ENCODE results near the gene ADGRD2. TPM values are rescaled to one million over a fixed set of nuclear protein-coding genes. Genes with fewer than 3 reads are reported as not detected.

Gene ADGRD2
- total RNA-seq, 1 experiment from 2014 or later: not detected

- no peak for DNase-seq (ENCODE audit: low spot score)
Measured at GRCh38 chr9:124498040-124498439, 47.8 kb downstream of the ADGRD2 start.

DNA sequence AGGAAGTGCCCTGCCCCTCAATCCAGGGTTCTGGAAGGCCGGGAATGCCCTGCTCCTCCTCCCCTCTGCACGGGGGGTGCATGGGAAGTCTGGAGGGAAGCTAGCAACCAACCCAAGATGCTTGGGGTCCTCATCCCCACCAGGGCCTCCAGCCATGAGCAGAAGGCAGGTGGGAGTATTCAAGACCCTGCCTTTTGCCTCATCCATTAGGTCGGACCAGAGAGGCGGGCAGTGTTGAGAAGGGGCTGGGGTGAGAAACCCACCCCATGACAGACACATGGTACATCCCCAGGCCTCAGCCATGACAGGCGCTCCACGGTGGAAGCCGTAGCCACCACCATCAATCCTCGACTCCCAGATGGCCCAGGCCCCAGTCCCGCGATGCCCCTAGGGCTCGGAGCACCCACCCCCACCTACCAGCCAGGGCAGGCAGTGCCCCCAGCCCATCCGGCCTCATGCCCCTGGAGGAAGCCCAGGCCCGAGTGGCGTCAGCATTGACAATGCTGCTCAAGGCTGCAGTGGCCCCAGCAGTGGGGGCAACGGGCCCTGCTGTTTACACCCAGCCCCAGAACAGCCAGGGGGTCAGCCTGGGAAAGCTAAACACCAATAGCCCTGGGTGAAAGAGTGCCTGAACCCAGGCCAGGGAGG is 48.4 kb downstream of the ADGRD2 start:
- no peak for DNase-seq (ENCODE audit: low spot score)

DNA sequence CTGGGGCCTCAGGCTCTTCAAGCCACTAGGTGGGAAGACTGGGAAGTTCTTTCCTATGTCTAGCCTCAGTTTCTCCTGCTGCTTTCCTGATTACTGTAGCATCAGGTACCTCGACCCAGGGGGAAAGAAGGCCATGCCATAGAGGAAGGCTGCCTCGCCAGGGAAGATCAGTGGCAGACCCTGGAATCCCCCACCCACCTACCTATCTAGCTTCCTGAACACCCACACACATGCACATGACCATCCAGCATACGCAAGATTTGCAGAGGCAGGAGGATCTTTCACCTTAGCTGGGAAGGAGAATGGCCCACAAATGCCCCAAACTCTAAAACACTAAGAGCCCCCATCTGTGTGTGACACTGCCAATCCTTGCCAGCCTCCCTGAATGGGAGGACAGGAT is 49.0 kb downstream of the ADGRD2 start:
- no peak for DNase-seq (ENCODE audit: low spot score)

GRCh38 chr9:124500028-124500795 is 50.0 kb downstream of the ADGRD2 start:
- no peak for DNase-seq (ENCODE audit: low spot score)

DNA sequence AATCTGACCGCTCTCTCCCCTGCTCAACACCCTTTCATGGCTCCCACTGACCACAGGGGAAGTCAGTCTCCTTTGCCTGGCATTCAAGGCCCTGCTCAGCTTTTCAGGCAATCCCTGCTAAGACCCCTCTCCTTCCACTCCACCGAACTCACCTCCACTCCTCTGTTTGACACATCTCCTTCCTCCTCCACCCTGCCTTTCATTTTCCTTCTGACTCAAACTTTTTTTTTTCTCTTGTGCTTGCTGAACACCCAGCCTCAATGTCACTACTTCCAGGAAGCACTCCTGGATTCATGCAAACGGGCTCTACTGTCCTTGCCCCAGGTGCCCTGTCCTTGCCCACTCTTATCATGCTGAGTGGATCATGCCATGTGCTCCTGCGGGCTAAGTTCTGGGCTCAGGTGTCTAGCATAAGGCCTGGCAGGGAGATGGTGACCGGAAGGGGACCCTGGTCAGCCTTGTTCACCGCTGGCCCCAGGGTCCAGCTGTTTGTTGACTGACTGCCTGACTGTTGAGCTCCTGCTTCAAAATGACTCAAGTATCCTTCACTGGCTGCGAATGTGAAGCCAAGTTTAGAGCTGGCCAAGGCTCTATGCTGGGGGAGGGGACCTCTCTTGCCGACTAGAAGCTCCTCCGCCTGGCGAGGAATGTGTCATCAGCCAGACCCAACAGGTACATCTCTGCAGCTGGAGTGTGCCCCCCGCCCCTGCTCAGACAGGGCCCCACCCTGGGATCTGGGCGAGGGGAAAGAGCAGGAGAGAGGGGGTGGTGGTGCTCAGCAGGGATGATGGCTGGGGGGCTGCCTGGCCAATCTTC is 50.8 kb downstream of the ADGRD2 start:
- DNase-seq (ENCODE audit: low spot score): no peak

DNA sequence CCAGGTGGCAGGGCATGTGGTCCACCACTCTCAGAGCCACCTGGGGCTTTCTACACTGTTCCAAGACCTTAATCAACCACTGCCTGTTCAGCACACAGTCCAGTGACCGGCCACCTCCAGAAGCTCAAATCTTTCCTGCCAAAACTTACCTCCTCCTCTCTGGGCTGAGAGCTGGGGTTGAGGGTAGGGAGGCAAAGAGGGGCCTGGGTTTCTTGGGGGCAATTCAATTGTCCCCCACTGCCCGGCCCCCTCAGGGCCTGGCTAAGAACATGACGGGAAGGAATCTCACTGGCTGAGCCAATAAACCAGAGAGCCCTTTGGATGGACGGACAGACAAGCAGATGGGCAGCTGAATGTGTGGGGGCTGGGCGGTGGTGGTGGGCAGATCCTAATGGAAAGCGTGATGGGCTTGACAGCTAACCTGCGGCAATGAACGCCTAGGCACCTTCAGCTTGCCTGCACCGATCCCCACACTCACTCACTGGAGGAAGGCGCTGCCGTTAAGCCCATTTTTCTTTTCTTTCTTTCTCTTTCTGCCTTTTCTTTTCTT is 51.6 kb downstream of the ADGRD2 start:
- DNase-seq (ENCODE audit: low spot score): no peak

DNA sequence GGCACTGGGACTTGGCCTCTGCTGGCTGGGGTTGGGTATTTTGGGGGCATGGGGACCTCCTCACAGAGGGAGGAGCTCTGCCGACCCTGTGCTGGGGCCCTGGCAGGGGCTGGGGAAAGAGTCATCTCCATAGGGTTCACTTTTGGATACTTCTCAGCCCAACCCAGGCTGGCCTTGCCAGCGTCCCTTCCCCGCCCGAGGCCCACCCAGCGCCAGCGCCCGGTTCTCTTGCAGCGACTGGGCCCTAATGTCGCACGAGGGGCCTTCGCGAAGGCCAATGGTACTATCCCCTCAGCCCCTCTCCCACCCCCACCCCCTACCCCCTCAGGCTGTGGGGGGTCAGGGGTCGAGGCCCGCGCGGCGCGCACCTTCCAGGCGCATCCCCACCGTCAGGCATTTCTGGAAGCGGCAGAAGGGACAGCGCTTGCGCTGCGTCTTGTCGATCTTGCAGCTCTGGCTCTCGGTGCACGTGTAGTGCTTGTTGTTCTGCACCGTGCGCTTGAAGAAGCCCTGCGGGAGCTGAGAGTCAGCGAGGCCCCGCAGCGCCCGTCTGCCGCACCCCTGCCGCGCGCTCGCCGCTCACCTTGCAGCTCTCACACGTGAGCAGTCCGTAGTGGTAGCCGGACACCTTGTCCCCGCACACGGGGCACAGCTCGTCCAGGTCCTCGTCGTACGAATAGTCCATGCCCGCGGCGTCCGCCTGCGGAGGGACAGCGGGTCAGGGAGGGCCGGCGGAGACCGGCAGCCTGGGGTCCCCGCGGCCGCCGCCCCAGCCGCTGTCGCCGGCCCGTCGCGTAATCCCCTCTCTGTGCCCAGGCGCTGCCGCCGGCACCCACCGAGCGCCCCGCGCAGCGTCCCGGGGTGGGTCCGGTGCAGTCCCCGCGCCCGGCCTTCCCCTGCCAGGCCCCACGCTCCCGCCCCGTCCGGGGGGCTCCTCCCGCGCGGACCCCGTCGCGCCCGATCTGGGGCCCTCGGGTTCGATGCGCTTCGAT is 52.8 kb downstream of the ADGRD2 start:
- no peak for DNase-seq (ENCODE audit: low spot score)

DNA sequence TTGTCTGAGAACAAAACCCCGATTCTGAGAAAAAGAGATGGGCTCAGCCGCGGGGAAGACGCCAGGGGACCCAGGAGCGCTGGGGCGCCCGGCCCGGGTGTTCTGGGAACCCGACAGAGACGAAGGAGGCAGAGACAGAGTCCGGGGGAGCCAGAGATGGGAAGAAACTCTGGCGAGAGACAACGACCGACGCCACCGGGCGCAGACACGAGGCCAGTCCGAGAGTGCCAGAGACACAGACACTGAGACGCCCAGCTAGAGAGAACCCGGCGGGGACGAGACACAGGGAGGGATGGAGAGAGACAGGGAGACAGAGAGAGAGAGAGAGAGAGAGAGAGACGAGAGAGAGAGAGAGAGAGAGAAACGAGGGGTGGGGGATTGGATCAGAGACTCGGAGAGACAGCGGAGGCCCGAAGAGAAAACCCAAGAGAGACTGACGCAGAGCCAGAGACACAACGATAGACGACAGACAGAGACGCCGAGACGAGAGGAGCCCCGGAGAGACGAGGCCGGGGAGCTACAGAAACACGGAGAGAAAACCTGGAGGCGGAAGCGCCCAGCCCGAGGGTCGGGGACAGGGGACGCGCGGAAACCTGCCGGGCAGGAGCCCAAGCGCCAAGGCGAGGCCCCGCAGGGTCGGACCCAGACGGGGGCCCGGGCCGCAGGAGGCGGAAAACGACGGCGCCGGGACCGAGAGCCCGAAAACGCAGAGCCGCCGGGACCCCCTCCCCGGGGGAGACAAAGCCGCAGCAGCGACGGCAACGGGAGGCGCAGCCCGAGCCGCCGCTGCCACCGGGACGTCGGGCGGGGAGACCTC is 53.7 kb downstream of the ADGRD2 start:
- DNase-seq (ENCODE audit: low spot score): no peak

DNA sequence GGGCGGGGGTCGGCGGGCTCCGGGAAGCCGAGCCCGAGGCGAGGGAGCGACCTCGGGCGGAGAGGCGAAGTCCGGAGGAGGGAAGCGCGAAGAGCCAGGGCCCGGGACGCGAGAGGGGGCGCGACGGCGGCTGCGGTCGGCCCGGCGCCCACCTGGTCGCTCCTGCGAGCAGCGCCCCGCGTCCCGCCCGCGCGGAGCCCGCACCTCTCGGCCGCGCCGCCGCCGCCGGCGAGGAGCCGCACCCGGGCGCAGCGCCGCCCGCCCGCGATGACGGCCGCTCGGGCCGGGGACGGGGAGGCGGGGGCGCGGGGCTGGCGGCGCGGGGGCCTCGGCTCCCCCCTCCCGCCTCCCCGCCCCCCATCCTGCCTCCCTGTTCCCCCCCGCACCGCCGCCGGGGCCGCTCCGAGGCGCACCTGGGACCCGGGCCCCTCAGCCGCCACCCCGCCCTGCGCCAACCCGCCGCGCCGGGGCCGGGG is 54.3 kb downstream of the ADGRD2 start:
- DNase-seq (ENCODE audit: low spot score): no peak

GRCh38 chr9:124505006-124505900 is 55.0 kb downstream of the ADGRD2 start:
- DNase-seq (ENCODE audit: low spot score): no peak

- DNase-seq (ENCODE audit: low spot score): no peak
Measured at GRCh38 chr9:124505901-124506346, 55.7 kb downstream of the ADGRD2 start.

GRCh38 chr9:124506433-124506832 is 56.2 kb downstream of the ADGRD2 start:
- no peak for DNase-seq (ENCODE audit: low spot score)

- DNase-seq (ENCODE audit: low spot score): no peak
Measured at GRCh38 chr9:124506931-124507879, 57.0 kb downstream of the ADGRD2 start, which contains the start of gene NR5A1. TSS of gene NR5A1 (minus strand) at chr9:124507399. CDS start at chr9:124503395, 4,004 bp downstream.

DNA sequence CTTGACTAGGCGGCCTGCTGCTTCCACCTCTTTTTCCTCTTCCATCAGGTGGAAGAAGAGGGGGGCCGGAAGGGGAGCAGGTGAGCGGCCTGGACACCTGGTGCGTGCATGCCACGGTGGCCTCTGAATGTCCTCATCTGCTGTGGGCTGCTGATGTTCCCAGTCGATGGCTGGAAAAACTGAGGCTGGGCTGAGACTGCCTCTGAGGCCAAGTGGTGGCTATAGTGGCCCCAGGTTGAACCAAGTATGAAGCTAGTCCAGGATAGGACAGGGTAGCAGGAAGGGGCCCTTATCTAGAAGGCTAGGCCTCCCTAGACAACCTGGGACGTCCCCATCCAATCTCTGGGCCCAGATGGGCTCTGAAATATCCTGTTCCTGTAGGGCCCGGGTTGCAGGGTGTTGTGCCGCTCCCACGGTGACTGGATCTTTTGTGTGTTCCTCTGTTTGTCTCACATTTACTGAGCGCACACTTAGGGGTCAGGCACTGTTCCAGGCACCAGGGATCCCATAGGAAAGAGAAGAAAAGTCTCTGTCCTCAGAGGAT is 57.7 kb downstream of the ADGRD2 start:
- DNase-seq (ENCODE audit: low spot score): no peak

- no peak for DNase-seq (ENCODE audit: low spot score)
Measured at GRCh38 chr9:124510650-124511425, 60.6 kb downstream of the ADGRD2 start.

DNA sequence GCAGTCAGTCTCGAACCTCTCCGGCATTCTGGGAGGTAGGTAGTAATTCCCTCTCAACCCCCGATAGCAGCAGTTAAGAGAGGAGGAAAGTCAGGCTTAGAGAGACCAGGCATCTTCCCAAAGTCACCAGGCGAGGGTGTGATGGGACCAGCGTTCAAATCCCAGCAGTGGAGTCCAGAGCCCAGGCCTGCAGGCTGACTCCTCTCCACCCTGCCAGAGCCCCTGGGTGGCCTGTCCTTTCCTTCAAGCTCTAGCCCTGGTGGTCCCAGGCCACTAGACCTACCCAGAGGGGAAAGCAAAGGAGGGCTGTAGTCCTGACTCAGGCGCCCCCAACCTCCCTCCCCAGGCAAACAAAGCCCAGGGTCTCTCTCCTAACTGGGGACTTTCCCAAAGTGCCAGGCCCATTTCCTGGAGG is 61.2 kb downstream of the ADGRD2 start:
- DNase-seq (ENCODE audit: low spot score): no peak
